Neural progenitor cell (in vitro differentiated cells): Measurements from ENCODE around the gene KCNK1.

Experiments used
- CTCF ChIP-seq: fragments of 200-600 bp; sonication (generic); IDR thresholded peaks from 2 replicates; pipeline ENCODE4 v1.5.1; 2017; ENCODE audit warnings: antibody characterized with exemption, mild to moderate bottlenecking
- EZH2 ChIP-seq: fragments of 200-600 bp; sonication (generic); IDR thresholded peaks from 2 replicates; pipeline ENCODE4 v1.6.1; 2017; ENCODE audit warnings: antibody characterized with exemption, mild to moderate bottlenecking, moderate library complexity
- EZH2phosphoT487 ChIP-seq: fragments of 200-600 bp; sonication (generic); IDR thresholded peaks from 2 replicates; pipeline ENCODE4 v1.6.1; 2017; ENCODE audit warnings: antibody characterized with exemption

- TF ChIP-seq CTCF (no peak), EZH2 (no peak), EZH2phosphoT487 (no peak)
These were observed 29.0 kb upstream of the KCNK1 start for GRCh38 chr1:233584931-233585330.
